Mammary epithelial cell (primary cell): Measurements from ENCODE around the gene PPP1R2C.

Experiments used
- CTCF ChIP-seq, 2 donors: IDR thresholded peaks in 1 of 2; conservative IDR thresholded peaks in 1 of 2; 2 replicates each; pipeline ENCODE4 v1.5.1; 2011 to 2012; ENCODE audit warnings: inconsistent platforms in 2 of 2, low read length in 2 of 2, mild to moderate bottlenecking in 2 of 2, control low read depth in 1 of 2, low read depth in 1 of 2; ENCODE audit not compliant: insufficient read depth in 1 of 2; ENCODE audit errors: extremely low read depth in 1 of 2
- EZH2 ChIP-seq: IDR thresholded peaks from 2 replicates; pipeline ENCODE4 v1.6.1; 2012; ENCODE audit warnings: low read length, inconsistent platforms, borderline replicate concordance

DNA sequence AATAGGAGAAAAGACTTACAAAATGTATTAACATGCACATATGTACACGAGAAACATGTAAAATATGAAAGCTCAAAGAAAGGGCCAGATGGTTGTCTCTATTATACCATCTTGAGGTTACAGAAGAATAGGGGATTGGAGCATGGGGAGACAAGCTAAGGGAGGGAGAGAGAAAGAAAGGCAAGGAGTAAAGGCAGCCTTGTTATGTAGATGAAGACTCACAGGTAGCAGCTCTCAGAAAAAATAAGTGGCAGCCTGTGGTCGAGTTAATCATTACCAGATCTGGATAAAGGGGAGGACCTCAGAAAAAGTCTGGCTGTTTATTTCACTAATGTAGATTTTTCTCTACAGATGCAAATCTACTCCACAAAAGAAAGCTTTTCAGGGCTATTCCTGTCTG, 26.6 kb upstream of the PPP1R2C start:
- TF ChIP-seq CTCF (conservative IDR thresholded peaks at IDR 0.05 in 1 of 2, IDR thresholded peaks at IDR 0.05 in 1 of 2; ENCODE audit: extremely low read depth in 1 of 2, insufficient read depth in 1 of 2, low read depth in 1 of 2, low read length in 2 of 2) (no peak), EZH2 (no peak)
